Stimulated activated memory B cell treated with anti-CD40 and anti-IgM and Interleukin-4, amounts not matched to agents 10 μg/mL and 1 μg/mL and 100 μg/mL, for 72 hours (primary cell): ENCODE results near the gene TFF2.

Source experiments
- ATAC-seq: fragments of 150-1000 bp; cut with Tn5 transposase; 2 replicates; pipeline ENCODE4 v1.10.0; 2021
- H3K27ac Mint-ChIP-seq: one replicate; pipeline ENCODE4 v1.8.0; 2022; ENCODE audit warnings: mild to moderate bottlenecking, mixed read lengths
- H3K27me3 Mint-ChIP-seq: one replicate; pipeline ENCODE4 v1.8.0; 2022; ENCODE audit warnings: mixed read lengths
- H3K36me3 Mint-ChIP-seq: one replicate; pipeline ENCODE4 v1.8.0; 2022; ENCODE audit warnings: mixed read lengths
- H3K4me1 Mint-ChIP-seq: one replicate; pipeline ENCODE4 v1.8.0; 2022; ENCODE audit warnings: mixed read lengths
- H3K4me3 Mint-ChIP-seq: one replicate; pipeline ENCODE4 v1.8.0; 2022; ENCODE audit warnings: mild to moderate bottlenecking, moderate library complexity, mixed read lengths
- H3K9me3 Mint-ChIP-seq: one replicate; pipeline ENCODE4 v1.8.0; 2022; ENCODE audit warnings: mixed read lengths

The TFF2 gene

GRCh38 chr21:42347601-42348327 is 3.0 kb downstream of the TFF2 start:
- Mint-ChIP-seq H3K9me3 (no peaks in the 10 kb centered on the region), H3K4me1 (no peaks in the 10 kb centered on the region), H3K27ac (no peak overlapping the region), H3K4me3 (no peak overlapping the region), H3K27me3 (peaks cover 54% of the 10 kb centered on the region), H3K36me3 (no peaks in the 10 kb centered on the region)
- ATAC-seq: no peak

- H3K4me1 Mint-ChIP-seq: no peaks in the 10 kb centered on the region
- no peak overlapping the region for H3K4me3 Mint-ChIP-seq
- no peak for ATAC-seq
- H3K36me3 Mint-ChIP-seq: no peaks in the 10 kb centered on the region
- H3K27me3 Mint-ChIP-seq: peaks cover 47% of the 10 kb centered on the region
- H3K27ac Mint-ChIP-seq: no peak overlapping the region
- H3K9me3 Mint-ChIP-seq: no peaks in the 10 kb centered on the region
Measured at GRCh38 chr21:42346866-42347600, 3.8 kb downstream of the TFF2 start.

GRCh38 chr21:42346441-42346840 is 4.4 kb downstream of the TFF2 start:
- Mint-ChIP-seq H3K36me3 (no peaks in the 10 kb centered on the region), H3K4me3 (no peak overlapping the region), H3K4me1 (no peaks in the 10 kb centered on the region), H3K9me3 (no peaks in the 10 kb centered on the region), H3K27ac (no peak overlapping the region), H3K27me3 (peaks cover 41% of the 10 kb centered on the region)
- ATAC-seq: no peak

GRCh38 chr21:42344631-42345030 is 6.2 kb downstream of the TFF2 start:
- no peak for ATAC-seq
- Mint-ChIP-seq H3K9me3 (no peaks in the 10 kb centered on the region), H3K27ac (no peak overlapping the region), H3K36me3 (no peaks in the 10 kb centered on the region), H3K27me3 (peaks cover 31% of the 10 kb centered on the region), H3K4me3 (no peak overlapping the region), H3K4me1 (no peaks in the 10 kb centered on the region)

GRCh38 chr21:42343963-42344510 is 6.8 kb downstream of the TFF2 start:
- H3K27ac Mint-ChIP-seq: no peak overlapping the region
- no peak for ATAC-seq
- no peak overlapping the region for H3K4me3 Mint-ChIP-seq
- no peaks in the 10 kb centered on the region for H3K9me3 Mint-ChIP-seq
- H3K27me3 Mint-ChIP-seq: peaks cover 31% of the 10 kb centered on the region
- no peaks in the 10 kb centered on the region for H3K4me1 Mint-ChIP-seq
- H3K36me3 Mint-ChIP-seq: no peaks in the 10 kb centered on the region

DNA sequence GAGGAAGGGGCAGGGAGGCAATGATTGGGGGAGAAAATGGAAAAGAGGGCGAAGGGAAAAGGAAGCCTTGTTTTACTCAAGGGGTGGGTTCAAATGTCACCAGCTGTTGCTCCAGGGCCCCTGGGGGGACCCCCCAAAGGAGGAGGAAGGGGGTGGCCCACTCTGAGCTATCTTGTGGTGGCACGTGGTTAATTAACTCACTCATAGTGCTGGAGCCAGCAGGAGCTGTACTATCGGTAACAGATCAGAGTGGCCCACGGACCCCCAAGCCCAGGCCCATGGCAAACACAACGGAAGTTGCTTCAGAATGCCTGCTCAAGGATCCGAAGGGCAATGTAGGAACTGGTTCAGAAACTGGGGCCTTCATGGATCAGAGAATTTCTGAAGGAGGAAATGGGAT is 7.2 kb downstream of the TFF2 start:
- peaks cover 31% of the 10 kb centered on the region for H3K27me3 Mint-ChIP-seq
- no peak overlapping the region for H3K27ac Mint-ChIP-seq
- no peaks in the 10 kb centered on the region for H3K36me3 Mint-ChIP-seq
- no peak for ATAC-seq
- no peaks in the 10 kb centered on the region for H3K9me3 Mint-ChIP-seq
- no peaks in the 10 kb centered on the region for H3K4me1 Mint-ChIP-seq
- H3K4me3 Mint-ChIP-seq: no peak overlapping the region

GRCh38 chr21:42343101-42343500 is 7.7 kb downstream of the TFF2 start:
- H3K4me3 Mint-ChIP-seq: no peak overlapping the region
- H3K27me3 Mint-ChIP-seq: peaks cover 31% of the 10 kb centered on the region
- H3K9me3 Mint-ChIP-seq: no peaks in the 10 kb centered on the region
- ATAC-seq: no peak
- peaks cover 2% of the 10 kb centered on the region for H3K4me1 Mint-ChIP-seq
- no peaks in the 10 kb centered on the region for H3K36me3 Mint-ChIP-seq
- H3K27ac Mint-ChIP-seq: no peak overlapping the region

DNA sequence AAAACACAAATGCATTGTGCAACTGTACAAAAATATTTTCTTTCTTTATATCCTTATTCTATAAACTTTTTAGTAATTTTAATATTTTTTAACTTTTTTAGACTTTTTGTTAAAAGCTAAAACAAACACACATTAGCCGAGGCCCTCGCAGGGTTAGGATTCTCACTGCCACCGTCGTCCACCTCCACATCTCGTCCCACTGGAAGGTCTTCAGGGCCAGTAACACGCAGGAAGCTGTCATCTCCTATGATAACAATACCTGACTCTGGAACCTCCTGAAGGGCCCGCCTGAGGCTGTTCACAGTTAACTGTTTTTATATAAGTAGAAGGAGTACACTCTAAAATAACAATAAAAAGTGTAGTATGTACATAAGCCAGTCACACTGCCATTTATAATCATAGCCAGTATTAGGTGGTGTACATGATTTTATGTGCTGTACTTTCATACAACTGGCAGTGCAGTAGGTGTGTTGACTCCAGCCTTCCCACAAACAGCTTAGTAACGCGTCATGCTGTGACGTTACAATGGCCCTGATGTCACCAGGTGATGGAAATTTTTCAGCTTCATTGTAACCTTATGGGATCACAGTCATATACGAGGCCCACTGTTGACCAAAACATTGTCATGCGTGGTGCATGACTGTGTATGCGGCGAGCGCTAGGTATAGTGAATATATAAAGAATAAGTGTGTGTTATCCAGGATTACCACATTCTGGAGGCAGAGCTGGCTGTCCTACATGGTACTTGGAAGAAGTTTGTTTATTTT is 8.8 kb downstream of the TFF2 start:
- Mint-ChIP-seq H3K36me3 (no peaks in the 10 kb centered on the region), H3K27me3 (peaks cover 37% of the 10 kb centered on the region), H3K9me3 (no peaks in the 10 kb centered on the region), H3K4me3 (no peak overlapping the region), H3K4me1 (peaks cover 11% of the 10 kb centered on the region), H3K27ac (no peak overlapping the region)
- no peak for ATAC-seq

DNA sequence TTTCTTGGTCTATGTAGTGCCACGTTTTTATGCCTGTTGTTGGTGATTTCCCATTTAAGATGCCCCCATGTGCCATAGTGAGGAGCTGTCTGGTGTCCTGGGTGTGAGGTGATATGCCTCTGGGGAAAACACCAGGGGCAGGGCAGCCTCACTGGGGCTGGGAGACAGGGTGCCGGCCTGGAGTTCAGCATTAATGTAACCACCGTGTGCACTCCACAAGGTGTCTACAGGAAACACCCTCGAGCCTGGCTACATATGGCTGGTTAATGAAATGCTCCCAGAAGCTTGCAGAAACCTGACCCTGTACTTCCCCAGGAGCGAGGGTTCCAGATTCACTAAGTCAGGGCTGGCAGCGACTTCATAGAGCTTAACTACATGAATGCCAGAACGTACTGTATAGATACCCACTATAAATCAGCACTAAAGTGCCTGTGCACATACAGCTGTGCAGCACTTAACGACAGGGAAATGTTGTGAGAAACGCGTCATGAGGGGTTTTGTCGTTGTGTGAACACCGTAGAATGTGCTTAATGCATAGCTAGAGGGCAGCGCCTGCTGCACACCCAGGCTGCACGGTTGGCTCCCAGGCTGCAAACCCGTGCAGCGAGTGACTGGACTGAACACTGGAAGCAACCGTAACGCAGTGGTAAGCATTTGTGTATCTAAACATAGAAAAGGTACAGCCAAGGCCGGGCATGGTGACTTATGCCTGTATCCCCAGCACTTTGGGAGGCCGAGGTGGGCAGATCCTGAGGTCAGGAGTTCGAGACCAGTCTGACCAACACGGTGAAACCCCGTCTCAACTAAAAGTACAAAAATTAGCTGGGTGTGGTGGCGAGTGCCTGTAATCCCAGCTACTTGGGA is 10.4 kb downstream of the TFF2 start:
- Mint-ChIP-seq H3K4me3 (no peak overlapping the region), H3K9me3 (no peaks in the 10 kb centered on the region), H3K27ac (peak overlapping the region; percentile 24), H3K27me3 (peaks cover 29% of the 10 kb centered on the region), H3K4me1 (peaks cover 11% of the 10 kb centered on the region), H3K36me3 (no peaks in the 10 kb centered on the region)
- no peak for ATAC-seq

DNA sequence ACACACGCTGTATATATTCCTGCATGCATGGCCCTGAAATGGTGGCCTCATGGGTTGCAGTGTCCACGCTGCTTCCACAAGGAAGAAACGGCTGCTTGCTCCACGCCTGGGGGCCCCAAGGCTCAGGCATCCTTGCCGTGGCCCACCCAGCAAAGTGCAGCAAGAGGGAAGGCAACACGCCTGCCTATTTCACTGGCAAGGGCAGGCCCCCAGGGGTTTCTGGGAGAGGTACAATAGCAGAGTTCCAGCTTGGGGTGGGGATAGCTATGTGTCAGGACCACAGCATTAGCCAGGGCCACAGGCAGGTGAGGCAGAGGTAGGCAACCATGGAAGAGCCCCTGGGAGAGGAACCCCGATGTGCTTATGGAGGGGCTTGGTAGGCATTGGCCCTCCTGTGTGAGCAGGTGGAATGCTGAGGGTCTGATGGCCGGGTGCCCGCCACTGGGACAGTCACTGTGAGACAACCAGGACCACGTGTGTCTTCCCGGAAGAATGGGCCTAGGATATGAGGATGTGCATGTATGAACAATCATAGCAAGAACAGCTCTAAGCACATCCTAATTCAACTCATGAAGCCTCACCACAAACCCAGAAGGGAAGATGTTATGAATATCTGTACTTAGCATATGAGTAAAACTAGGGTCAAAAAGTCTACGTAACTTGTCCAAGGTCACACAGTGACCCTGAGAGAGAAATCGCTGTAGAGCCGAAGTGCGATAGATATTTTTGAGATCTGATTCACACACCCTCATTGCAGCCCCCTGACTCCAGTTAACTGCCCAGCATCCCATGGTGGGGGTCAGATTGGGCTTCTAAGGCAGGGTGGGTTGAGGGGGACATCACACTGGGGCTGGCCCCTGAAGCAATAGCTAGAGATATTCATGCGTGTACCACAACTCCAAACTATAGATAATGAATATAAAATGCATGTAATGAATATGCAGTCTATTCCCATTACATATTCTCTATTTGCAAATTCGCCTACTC is 11.8 kb downstream of the TFF2 start:
- no peaks in the 10 kb centered on the region for H3K36me3 Mint-ChIP-seq
- ATAC-seq: peak; percentile 35
- H3K9me3 Mint-ChIP-seq: no peaks in the 10 kb centered on the region
- peaks cover 41% of the 10 kb centered on the region for H3K27me3 Mint-ChIP-seq
- H3K27ac Mint-ChIP-seq: peak overlapping the region; percentile 9
- H3K4me3 Mint-ChIP-seq: no peak overlapping the region
- H3K4me1 Mint-ChIP-seq: peaks cover 11% of the 10 kb centered on the region

DNA sequence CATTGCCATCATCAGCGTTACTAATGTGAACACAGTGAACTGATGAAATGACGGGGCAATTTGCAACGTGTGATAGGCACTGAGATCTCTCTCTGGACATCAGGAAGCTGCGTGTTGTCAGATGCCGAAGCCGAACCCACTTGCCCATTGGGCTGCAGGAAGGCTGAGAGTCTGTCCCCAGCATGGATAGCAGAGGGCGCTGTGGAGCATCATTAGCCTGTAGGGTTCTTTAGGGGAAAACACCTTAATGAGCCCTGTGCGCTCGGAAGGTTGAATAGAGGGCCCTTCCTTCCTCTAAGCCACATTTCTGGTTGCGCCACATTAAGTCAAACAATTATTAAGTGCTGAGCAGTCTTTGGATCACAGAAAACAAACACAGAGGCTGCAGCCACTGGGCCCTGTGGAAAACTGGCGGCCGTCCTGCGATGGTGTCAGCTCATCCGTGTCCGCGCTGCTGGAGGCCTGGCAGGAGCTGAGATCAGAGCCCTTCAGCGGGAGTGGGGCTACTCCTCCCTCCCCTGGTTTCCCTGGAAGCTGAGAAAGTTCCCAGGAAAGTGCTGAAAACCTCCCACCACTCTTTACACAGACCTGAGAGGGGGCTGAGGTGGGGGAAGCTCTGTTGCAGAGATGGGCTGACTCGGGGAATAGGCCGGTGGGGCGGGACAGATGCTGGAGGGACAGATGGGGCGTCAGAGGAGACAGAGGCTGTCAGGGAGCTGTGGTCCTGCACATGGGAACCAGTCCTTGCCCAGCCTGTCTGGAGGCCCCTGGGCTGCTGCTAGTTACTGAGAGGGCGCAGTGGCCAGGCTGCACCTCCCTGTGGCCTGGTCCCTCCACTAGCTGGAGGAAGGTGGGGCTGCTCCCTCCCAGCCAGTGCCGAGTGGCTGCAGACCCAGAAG is 12.7 kb downstream of the TFF2 start:
- peak overlapping the region; percentile 46 for H3K27ac Mint-ChIP-seq
- H3K4me3 Mint-ChIP-seq: no peak overlapping the region
- ATAC-seq: peak; percentile 88
- H3K36me3 Mint-ChIP-seq: no peaks in the 10 kb centered on the region
- no peaks in the 10 kb centered on the region for H3K9me3 Mint-ChIP-seq
- peaks cover 41% of the 10 kb centered on the region for H3K27me3 Mint-ChIP-seq
- peaks cover 11% of the 10 kb centered on the region for H3K4me1 Mint-ChIP-seq

- Mint-ChIP-seq H3K4me1 (peaks cover 11% of the 10 kb centered on the region), H3K27ac (peak overlapping the region; percentile 46), H3K27me3 (peaks cover 46% of the 10 kb centered on the region), H3K4me3 (no peak overlapping the region), H3K9me3 (no peaks in the 10 kb centered on the region), H3K36me3 (no peaks in the 10 kb centered on the region)
- ATAC-seq: no peak
Measured at GRCh38 chr21:42337276-42337675, 13.5 kb downstream of the TFF2 start.

DNA sequence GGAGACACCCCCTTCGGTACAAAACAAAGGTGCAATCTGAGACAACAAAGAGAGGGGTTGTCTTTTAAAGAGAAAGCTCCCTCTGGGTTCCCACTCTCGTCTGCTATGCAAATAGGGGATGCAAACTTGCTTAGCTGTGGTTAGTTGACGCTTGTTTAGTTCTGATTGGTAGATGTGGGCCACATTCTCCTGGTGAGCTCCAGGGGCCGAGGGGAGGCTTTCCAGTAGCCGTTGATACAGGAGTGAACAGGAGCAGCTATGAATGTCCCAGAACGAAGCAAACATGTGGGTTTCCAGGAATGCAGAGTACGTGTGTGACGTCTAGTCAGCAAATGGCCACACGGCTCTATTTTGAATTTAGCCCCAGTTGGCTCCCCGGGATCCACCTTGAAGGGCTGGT is 14.7 kb downstream of the TFF2 start:
- no peak for ATAC-seq
- peaks cover 7% of the 10 kb centered on the region for H3K9me3 Mint-ChIP-seq
- H3K36me3 Mint-ChIP-seq: peaks cover 9% of the 10 kb centered on the region
- H3K4me3 Mint-ChIP-seq: no peak overlapping the region
- H3K27me3 Mint-ChIP-seq: peaks cover 57% of the 10 kb centered on the region
- H3K4me1 Mint-ChIP-seq: peaks cover 11% of the 10 kb centered on the region
- H3K27ac Mint-ChIP-seq: no peak overlapping the region
